IMR-90 (cell line): ENCODE results near the gene FERMT3. TPM values are rescaled to one million over a fixed set of nuclear protein-coding genes. Genes with fewer than 3 reads are reported as not detected.

Experiments used
- ATAC-seq: fragments of 200-7000 bp; cut with Tn5 transposase; 2 replicates; pipeline ENCODE4 v1.9.1; 2020; ENCODE audit warnings: low read depth, mild to moderate bottlenecking, moderate library complexity
- BruUV-seq: library from RNA; stranded (reverse); fragments of 400-500 nt; replicated peaks from 2 replicates; lab custom pipeline; 2021; lab: Mats Ljungman, UMichigan
- CTCF ChIA-PET: fragments of 300-600 bp; formaldehyde crosslinking; extraction: SDS; loops from one replicate; lab custom pipeline; 2021; ENCODE audit warnings: antibody characterized with exemption; lab: Yijun Ruan, JAX
- POLR2A ChIA-PET: fragments of 300-600 bp; sonication (Branson Sonifier 250); formaldehyde crosslinking; loops from one replicate; lab custom pipeline; 2022; ENCODE audit warnings: antibody characterized with exemption; ENCODE audit not compliant: unreplicated experiment; lab: Charles Lee
- DNase-seq: peaks from one replicate; pipeline ENCODE4 v3.0.0; 2013
- H2AFZ ChIP-seq: replicated peaks from 2 replicates; pipeline ENCODE3; 2013; ENCODE audit warnings: low read length, mild to moderate bottlenecking; ENCODE audit not compliant: poor library complexity
- H2AK5ac ChIP-seq: 2 replicates; pipeline ENCODE4 v1.6.1; 2013; ENCODE audit warnings: low read depth, low read length, inconsistent platforms
- H2AK9ac ChIP-seq: replicated peaks from 2 replicates; pipeline ENCODE3; 2013; ENCODE audit warnings: mild to moderate bottlenecking, low read depth, low read length, moderate library complexity; ENCODE audit not compliant: poor library complexity
- H2BK120ac ChIP-seq: 2 replicates; pipeline ENCODE4 v1.6.1; 2013; ENCODE audit warnings: low read depth, low read length, inconsistent platforms
- H2BK15ac ChIP-seq: 3 replicates; pipeline ENCODE4 v1.6.1; 2013; ENCODE audit warnings: low read depth, low read length, inconsistent platforms
- H2BK20ac ChIP-seq: 2 replicates; pipeline ENCODE4 v1.6.1; 2013; ENCODE audit warnings: low read depth, mild to moderate bottlenecking, inconsistent platforms, low read length, moderate library complexity
- H2BK5ac ChIP-seq: 2 replicates; pipeline ENCODE4 v1.6.1; 2013; ENCODE audit warnings: mild to moderate bottlenecking, low read depth, low read length, inconsistent platforms; ENCODE audit not compliant: poor library complexity, severe bottlenecking
- H3K14ac ChIP-seq: replicated peaks from 2 replicates; pipeline ENCODE4 v1.6.1; 2013; ENCODE audit warnings: low read depth, low read length, inconsistent platforms
- H3K18ac ChIP-seq: 2 replicates; pipeline ENCODE4 v1.6.1; 2013; ENCODE audit warnings: low read depth, low read length, control low read depth
- H3K23ac ChIP-seq: 2 replicates; pipeline ENCODE4 v1.6.1; 2013; ENCODE audit warnings: low read depth, low read length, inconsistent platforms
- H3K27ac ChIP-seq: 2 replicates; pipeline ENCODE4 v1.5.1; 2013; ENCODE audit warnings: mild to moderate bottlenecking, control low read depth, low read length; ENCODE audit not compliant: insufficient read depth
- H3K27me3 ChIP-seq: 2 replicates; pipeline ENCODE4 v1.6.1; 2013; ENCODE audit warnings: low read length; ENCODE audit not compliant: control insufficient read depth, insufficient read depth
- H3K36me3 ChIP-seq: 2 replicates; pipeline ENCODE4 v1.6.1; 2013; ENCODE audit warnings: low read length, mixed read lengths; ENCODE audit not compliant: control insufficient read depth, insufficient read depth
- H3K4ac ChIP-seq: 2 replicates; pipeline ENCODE4 v1.6.1; 2013; ENCODE audit warnings: low read depth, low read length, inconsistent platforms
- H3K4me1 ChIP-seq: 2 replicates; pipeline ENCODE4 v1.6.1; 2013; ENCODE audit warnings: low read length, mixed read lengths; ENCODE audit not compliant: control insufficient read depth, insufficient read depth
- H3K4me2 ChIP-seq: 2 replicates; pipeline ENCODE4 v1.6.1; 2013; ENCODE audit warnings: low read depth, mild to moderate bottlenecking, control low read depth, low read length, moderate library complexity
- H3K4me3 ChIP-seq: 2 replicates; pipeline ENCODE4 v1.5.1; 2013; ENCODE audit warnings: low read depth, mild to moderate bottlenecking, control low read depth, low read length, moderate library complexity; ENCODE audit not compliant: insufficient read depth
- H3K56ac ChIP-seq: 2 replicates; pipeline ENCODE4 v1.6.1; 2013; ENCODE audit warnings: low read length, inconsistent platforms; ENCODE audit not compliant: insufficient read depth; ENCODE audit errors: extremely low read depth
- H3K79me1 ChIP-seq, 2 experiments: 2 replicates each; pipeline ENCODE4 v1.6.1; 2013; ENCODE audit warnings: low read length in 2 of 2, inconsistent platforms in 1 of 2, low read depth in 1 of 2
- H3K9ac ChIP-seq: 2 replicates; pipeline ENCODE4 v1.6.1; 2013; ENCODE audit warnings: low read depth, low read length, control low read depth
- H3K9me1 ChIP-seq: 2 replicates; pipeline ENCODE4 v1.6.1; 2013; ENCODE audit warnings: low read length, inconsistent platforms; ENCODE audit not compliant: insufficient read depth
- H3K9me3 ChIP-seq: 2 replicates; pipeline ENCODE4 v1.6.1; 2013; ENCODE audit warnings: low read length; ENCODE audit not compliant: control insufficient read depth, insufficient read depth
- H4K20me1 ChIP-seq: 2 replicates; pipeline ENCODE4 v1.6.1; 2013; ENCODE audit warnings: low read length, inconsistent platforms; ENCODE audit not compliant: insufficient read depth
- H4K5ac ChIP-seq: 2 replicates; pipeline ENCODE4 v1.6.1; 2013; ENCODE audit warnings: mild to moderate bottlenecking, low read depth, low read length, control low read depth
- H4K8ac ChIP-seq, 2 experiments: 2 replicates each; pipeline ENCODE4 v1.6.1; 2013; ENCODE audit warnings: low read depth in 2 of 2, low read length in 2 of 2, control low read depth in 1 of 2, inconsistent platforms in 1 of 2
- H4K91ac ChIP-seq: 2 replicates; pipeline ENCODE4 v1.6.1; 2013; ENCODE audit warnings: low read depth, low read length, inconsistent platforms; ENCODE audit not compliant: insufficient read depth
- BHLHE40 ChIP-seq: fragments of 150-350 bp; IDR thresholded peaks from 2 replicates; pipeline ENCODE4 v1.6.1; 2016; ENCODE audit warnings: mild to moderate bottlenecking, low read depth, low read length
- CEBPB ChIP-seq: IDR thresholded peaks from 2 replicates; pipeline ENCODE4 v1.6.1; 2012; ENCODE audit warnings: low read depth, low read length, improper control_type of control experiment
- CTCF ChIP-seq: conservative IDR thresholded peaks from 2 replicates; pipeline ENCODE4 v1.5.1; 2012; ENCODE audit warnings: mild to moderate bottlenecking, low read depth, low read length, improper control_type of control experiment
- ELK1 ChIP-seq: fragments of 150-350 bp; IDR thresholded peaks from 2 replicates; pipeline ENCODE4 v1.6.1; 2016; ENCODE audit warnings: low read depth, mild to moderate bottlenecking, low read length, moderate library complexity, borderline replicate concordance
- MAZ ChIP-seq: IDR thresholded peaks from 2 replicates; pipeline ENCODE4 v1.6.1; 2012; ENCODE audit warnings: low read depth, mild to moderate bottlenecking, low read length, improper control_type of control experiment, moderate library complexity, borderline replicate concordance
- MXI1 ChIP-seq: IDR thresholded peaks from 2 replicates; pipeline ENCODE4 v1.6.1; 2012; ENCODE audit warnings: low read depth, mild to moderate bottlenecking, low read length, moderate library complexity, borderline replicate concordance
- NFE2L2 ChIP-seq: fragments of 150-350 bp; IDR thresholded peaks from 2 replicates; pipeline ENCODE4 v1.6.1; 2016; ENCODE audit warnings: low read depth, mild to moderate bottlenecking, low read length
- POLR2A ChIP-seq: IDR thresholded peaks from 2 replicates; pipeline ENCODE4 v1.6.1; 2012; ENCODE audit warnings: mild to moderate bottlenecking, low read depth, low read length
- RAD21 ChIP-seq: IDR thresholded peaks from 2 replicates; pipeline ENCODE4 v1.6.1; 2012; ENCODE audit warnings: low read length, improper control_type of control experiment
- RCOR1 ChIP-seq: IDR thresholded peaks from 2 replicates; pipeline ENCODE4 v1.6.1; 2012; ENCODE audit warnings: mild to moderate bottlenecking, low read length, improper control_type of control experiment; ENCODE audit not compliant: insufficient replicate concordance
- SMC3 ChIP-seq: fragments of 150-350 bp; IDR thresholded peaks from 2 replicates; pipeline ENCODE4 v1.6.1; 2016; ENCODE audit warnings: low read depth, mild to moderate bottlenecking, antibody characterized with exemption, low read length, moderate library complexity
- WGBS, 2 experiments: methylation state at CpG; one replicate each; pipeline versions ENCODE4 v1.1.5 to v1.1.7; 2013; ENCODE audit warnings: missing lambda C conversion rate in 2 of 2; ENCODE audit not compliant: insufficient read length in 1 of 2; ENCODE audit errors: extremely low coverage in 2 of 2; 5-methylcytosine and 5-hydroxymethylcytosine counted together
- dilution Hi-C: fragments of 300-500 bp; cut with HindIII; formaldehyde crosslinking; loops from one replicate; pipeline ENCODE4 v1.14.3; 2018; ENCODE audit warnings: low sequenced_read_pairs; ENCODE audit not compliant: unreplicated experiment
- in situ Hi-C: fragments of 300-500 bp; cut with MboI; formaldehyde crosslinking; loops from 3 replicates; pipeline ENCODE4 v1.14.3; 2019; ENCODE audit warnings: low sequenced_read_pairs, inconsistent platforms, mixed read lengths
- intact Hi-C: fragments of 100-400 bp; cut with micrococcal nuclease; formaldehyde crosslinking; loops from 2 replicates; pipeline ENCODE4 v1.10.0; 2022
- polyA plus RNA-seq, 3 experiments: library from polyadenylated mRNA; depleted of rRNA; stranded (reverse); fragments of >200 nt; gene quantifications; 2 replicates each; pipeline ENCODE4 v1.2.3, GENCODE V29; 2012; ENCODE audit warnings: low replicate concordance in 1 of 3
- total RNA-seq: library from RNA; depleted of rRNA; stranded (reverse); fragments of >200 nt; gene quantifications from 2 replicates; pipeline ENCODE4 v1.2.3, GENCODE V29; 2012
- TF ChIP-seq, protein P1 (sequence below): fragments of 150-350 bp; IDR thresholded peaks from 2 replicates; pipeline ENCODE4 v1.6.1; 2017; ENCODE audit warnings: mild to moderate bottlenecking, antibody characterized with exemption, low read length, low read depth

FERMT3 gene
- total and polyA plus RNA-seq, 2 of the 4 experiments (the other 2 are of a cell fraction), result 0.36 to 2.3 TPM

DNA sequence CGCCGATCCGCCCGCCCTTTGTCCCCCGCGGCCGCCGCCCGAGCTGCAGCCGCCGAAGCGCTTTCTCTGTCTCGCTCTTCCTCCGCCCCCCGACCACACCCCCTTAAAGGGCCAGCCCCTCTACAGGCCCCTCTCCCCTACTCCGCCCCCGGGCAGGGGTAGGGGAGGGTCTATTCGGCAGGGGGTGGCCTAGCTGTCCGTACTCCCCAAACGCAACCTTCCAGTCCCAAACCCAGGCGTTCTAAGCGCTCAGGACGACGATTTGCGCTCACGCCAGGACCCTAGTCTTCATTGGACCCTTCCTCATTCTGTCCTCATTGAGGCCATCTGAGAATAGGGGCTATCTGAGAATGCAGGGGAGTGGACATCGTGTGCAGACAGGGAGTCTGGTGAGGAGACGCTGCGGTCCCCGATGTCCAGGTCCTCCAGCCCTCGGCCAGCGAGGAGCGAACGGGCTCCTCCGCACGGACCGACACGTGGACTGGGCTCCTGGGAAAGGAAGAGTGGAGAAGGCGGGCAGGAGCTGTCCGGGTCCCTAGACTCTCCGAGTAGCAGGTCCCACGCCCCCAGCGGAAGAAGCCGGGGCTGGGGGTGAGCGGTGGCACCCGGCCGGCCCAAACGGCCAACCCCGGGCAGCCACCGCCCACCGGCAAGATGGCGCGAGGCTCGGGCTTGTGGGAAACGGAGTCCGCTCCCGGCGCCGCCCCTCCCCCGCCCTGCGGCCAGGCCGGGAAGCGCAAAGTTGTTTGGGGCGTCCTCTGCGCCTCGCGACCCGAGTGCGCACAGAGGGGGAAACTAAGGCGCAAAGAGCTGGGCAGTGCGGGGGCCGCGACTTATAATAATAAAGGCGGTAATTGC, 40.6 kb downstream of the FERMT3 start, which contains the start of gene PPP1R14B:
PPP1R14B (minus strand) TSS at position 73 of the 858 bp plus-strand sequence. CDS start 270 bp downstream, outside the sequence.
- BruUV-seq, result no TSS peak
- peak within 1 kb of the TSS; percentile 95 for H3K4me3 ChIP-seq

More for the DNA sequence above, 40.6 kb downstream of the FERMT3 start, which contains the start of gene PPP1R14B:
- ChIA-PET POLR2A (interaction anchor here (1.2 kb wide), 1 partner anchor 23 kb away, joined by 3 read pairs; no protein-coding TSS in a partner anchor), CTCF (interaction anchor here (2.1 kb wide), 1 partner anchor 54 kb away, joined by 7 read pairs; no protein-coding TSS in a partner anchor)
- DNase-seq (peak; percentile 80), ATAC-seq (peak; percentile 61)
- Histone ChIP-seq H3K27me3 (no peaks in the 10 kb centered on the region), H2AFZ (peak within 1 kb of the TSS; percentile 92), H3K56ac (peak within 1 kb of the TSS; percentile 95), H3K9me3 (no peaks in the 10 kb centered on the region), H3K36me3 (peaks cover 12% of the 10 kb centered on the region), H4K8ac (peak within 1 kb of the TSS; percentile 97 to 99), H2BK20ac (peak within 1 kb of the TSS; percentile 60), H3K4me1 (peaks cover 11% of the 10 kb centered on the region), H3K18ac (peak within 1 kb of the TSS; percentile 64), H3K14ac (peak within 1 kb of the TSS; percentile 100), H3K4ac (peak within 1 kb of the TSS; percentile 100), H3K79me1 (peaks cover 7 to 37% of the 10 kb centered on the region in 2 experiments; a peak in 3 of 4 replicates), H3K4me2 (peak within 1 kb of the TSS; percentile 96), H3K9me1 (peaks cover 5% of the 10 kb centered on the region), H2BK120ac (peak within 1 kb of the TSS; percentile 92), H2AK9ac (peak within 1 kb of the TSS; percentile 100), H4K5ac (peak within 1 kb of the TSS; percentile 80), H3K23ac (peak within 1 kb of the TSS; percentile 100), H2BK15ac (peak within 1 kb of the TSS; percentile 77; the same call in 1 of the 3 replicates), H3K27ac (peak within 1 kb of the TSS; percentile 98), H2AK5ac (peak within 1 kb of the TSS; percentile 100), H4K91ac (peak within 1 kb of the TSS; percentile 98), H2BK5ac (peak within 1 kb of the TSS; percentile 98), H3K9ac (peak within 1 kb of the TSS; percentile 93), H4K20me1 (peaks cover 26% of the 10 kb centered on the region)
- TF ChIP-seq, protein P1, sequence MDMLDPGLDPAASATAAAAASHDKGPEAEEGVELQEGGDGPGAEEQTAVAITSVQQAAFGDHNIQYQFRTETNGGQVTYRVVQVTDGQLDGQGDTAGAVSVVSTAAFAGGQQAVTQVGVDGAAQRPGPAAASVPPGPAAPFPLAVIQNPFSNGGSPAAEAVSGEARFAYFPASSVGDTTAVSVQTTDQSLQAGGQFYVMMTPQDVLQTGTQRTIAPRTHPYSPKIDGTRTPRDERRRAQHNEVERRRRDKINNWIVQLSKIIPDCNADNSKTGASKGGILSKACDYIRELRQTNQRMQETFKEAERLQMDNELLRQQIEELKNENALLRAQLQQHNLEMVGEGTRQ, result peak; percentile 51; the same call in 1 of the 2 replicates
- TF ChIP-seq RAD21 (no peak), CEBPB (no peak), SMC3 (no peak), RCOR1 (no peak), POLR2A (peak; percentile 72; the same call in 1 of the 2 replicates), BHLHE40 (0 out of 2 replicates have a peak, but pooled peaks have one; percentile 35), MXI1 (peak; percentile 93), ELK1 (no peak), MAZ (peak; percentile 60; the same call in 1 of the 2 replicates), NFE2L2 (no peak), CTCF (0 out of 2 replicates have a peak, but pooled peaks have one; percentile 1)
- in situ Hi-C loops, result no loop called here
- dilution Hi-C loops, result no loop called here
- 3% methylated on average over 27 of the region's 74 CpGs; no CpG with 5 or more reads in 1 of the 2 experiments for WGBS, 2 experiments
- intact Hi-C loops, result no loop called here
